ENCODE measurements around the gene RSRC2.
"Not testable (repeated sequence)": the region's sequence is repeated elsewhere in the genome, so short reads cannot be mapped to it uniquely, and the experiment has no call there.

RSRC2 gene

GRCh38 chr12:122518908-122519307 is 7.8 kb downstream of the RSRC2 start:
- no peak for DNase-seq (ENCODE audit: low read depth, low spot score)

GRCh38 chr12:122517877-122518276 is 8.9 kb downstream of the RSRC2 start:
- DNase-seq (ENCODE audit: low read depth, low spot score) = no peak

- no peak for DNase-seq (ENCODE audit: low read depth, low spot score)
Observed at GRCh38 chr12:122516544-122517361, 10.0 kb downstream of the RSRC2 start.

- DNase-seq (ENCODE audit: low read depth, low spot score) = no peak
Observed at GRCh38 chr12:122515275-122515674, 11.5 kb downstream of the RSRC2 start.

GRCh38 chr12:122513660-122514059 is 13.1 kb downstream of the RSRC2 start:
- no peak for DNase-seq (ENCODE audit: low read depth, low spot score)

GRCh38 chr12:122513028-122513427 is 13.7 kb downstream of the RSRC2 start:
- not testable (repeated sequence) for DNase-seq (ENCODE audit: low read depth, low spot score)

GRCh38 chr12:122508163-122508562 is 18.6 kb downstream of the RSRC2 start:
- DNase-seq (ENCODE audit: low read depth, low spot score) = no peak

GRCh38 chr12:122506393-122506938 is 20.3 kb downstream of the RSRC2 start:
- DNase-seq (ENCODE audit: low read depth, low spot score) = no peak

GRCh38 chr12:122505419-122506051 is 21.2 kb downstream of the RSRC2 start:
- DNase-seq (ENCODE audit: low read depth, low spot score) = no peak

- no peak for DNase-seq (ENCODE audit: low read depth, low spot score)
Observed at GRCh38 chr12:122503783-122504590, 22.7 kb downstream of the RSRC2 start.

GRCh38 chr12:122503147-122503751 is 23.5 kb downstream of the RSRC2 start:
- DNase-seq (ENCODE audit: low read depth, low spot score) = no peak

- no peak for DNase-seq (ENCODE audit: low read depth, low spot score)
Observed at GRCh38 chr12:122501489-122501989, 25.2 kb downstream of the RSRC2 start.

GRCh38 chr12:122500685-122501488 is 25.8 kb downstream of the RSRC2 start, which contains the start of gene ZCCHC8:
Gene ZCCHC8 (minus strand): TSS chr12:122500932. CDS start chr12:122500840, 92 bp downstream.
- peak; percentile 99 for DNase-seq (ENCODE audit: low read depth, low spot score)

GRCh38 chr12:122499991-122500684 is 26.6 kb downstream of the RSRC2 start:
- no peak for DNase-seq (ENCODE audit: low read depth, low spot score)

GRCh38 chr12:122495258-122495657 is 31.5 kb downstream of the RSRC2 start:
- no peak for DNase-seq (ENCODE audit: low read depth, low spot score)

GRCh38 chr12:122493222-122493621 is 33.5 kb downstream of the RSRC2 start:
- DNase-seq (ENCODE audit: low read depth, low spot score) = not testable (repeated sequence)

GRCh38 chr12:122491991-122492390 is 34.7 kb downstream of the RSRC2 start:
- no peak for DNase-seq (ENCODE audit: low read depth, low spot score)

- DNase-seq (ENCODE audit: low read depth, low spot score) = no peak
Observed at GRCh38 chr12:122489038-122489437, 37.7 kb downstream of the RSRC2 start.

GRCh38 chr12:122487807-122488206 is 38.9 kb downstream of the RSRC2 start:
- not testable (repeated sequence) for DNase-seq (ENCODE audit: low read depth, low spot score)

Measured in iPS DF 19.7 (cell line).